ENCODE measurements around the gene SLC16A4. TPM values are rescaled to one million over a fixed set of nuclear protein-coding genes. Genes with fewer than 3 reads are reported as not detected.

Gene SLC16A4
- total RNA-seq, 1 donor, result 241 TPM

DNA sequence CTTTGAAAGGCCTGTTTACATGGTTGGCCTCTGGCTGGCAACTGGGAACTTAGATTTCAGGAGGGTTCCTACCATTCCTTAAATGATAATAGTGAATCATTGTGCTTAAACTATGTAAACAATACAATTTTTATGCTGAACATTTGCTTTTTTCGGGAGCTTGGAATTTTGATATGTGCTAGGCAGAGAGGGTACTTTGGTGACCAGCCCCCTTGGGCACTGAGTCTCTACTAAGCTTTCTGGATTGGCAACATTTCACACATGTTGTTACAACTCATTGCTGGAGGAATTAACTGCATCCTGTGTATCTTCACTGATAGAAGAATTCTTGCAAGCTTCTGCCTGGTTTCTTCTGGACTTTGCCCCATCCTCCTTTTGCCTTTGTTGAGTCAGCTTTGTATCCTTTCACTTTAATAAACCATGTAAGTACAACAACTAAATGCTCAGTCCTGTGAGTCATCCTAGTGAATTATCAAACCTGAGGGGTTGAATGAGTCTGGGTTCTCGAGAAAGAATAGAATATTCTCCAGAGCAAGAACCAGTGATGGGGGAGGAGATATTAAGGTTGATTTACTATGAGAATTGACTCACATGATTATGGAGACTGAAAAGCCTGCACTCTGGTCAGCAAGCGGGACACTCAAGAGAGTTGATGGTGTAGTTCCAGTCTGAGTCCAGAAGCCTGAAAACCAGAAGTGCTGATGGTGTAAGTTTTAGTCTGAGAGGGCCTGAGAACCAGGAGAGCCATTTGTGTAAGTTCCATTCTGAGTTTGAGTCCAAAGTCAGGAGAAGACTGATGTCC lies 3.1 kb upstream of the SLC16A4 start:
- TF ChIP-seq, protein P1, sequence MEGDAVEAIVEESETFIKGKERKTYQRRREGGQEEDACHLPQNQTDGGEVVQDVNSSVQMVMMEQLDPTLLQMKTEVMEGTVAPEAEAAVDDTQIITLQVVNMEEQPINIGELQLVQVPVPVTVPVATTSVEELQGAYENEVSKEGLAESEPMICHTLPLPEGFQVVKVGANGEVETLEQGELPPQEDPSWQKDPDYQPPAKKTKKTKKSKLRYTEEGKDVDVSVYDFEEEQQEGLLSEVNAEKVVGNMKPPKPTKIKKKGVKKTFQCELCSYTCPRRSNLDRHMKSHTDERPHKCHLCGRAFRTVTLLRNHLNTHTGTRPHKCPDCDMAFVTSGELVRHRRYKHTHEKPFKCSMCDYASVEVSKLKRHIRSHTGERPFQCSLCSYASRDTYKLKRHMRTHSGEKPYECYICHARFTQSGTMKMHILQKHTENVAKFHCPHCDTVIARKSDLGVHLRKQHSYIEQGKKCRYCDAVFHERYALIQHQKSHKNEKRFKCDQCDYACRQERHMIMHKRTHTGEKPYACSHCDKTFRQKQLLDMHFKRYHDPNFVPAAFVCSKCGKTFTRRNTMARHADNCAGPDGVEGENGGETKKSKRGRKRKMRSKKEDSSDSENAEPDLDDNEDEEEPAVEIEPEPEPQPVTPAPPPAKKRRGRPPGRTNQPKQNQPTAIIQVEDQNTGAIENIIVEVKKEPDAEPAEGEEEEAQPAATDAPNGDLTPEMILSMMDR (IDR thresholded peaks at IDR 0.05; ENCODE audit: insufficient read depth, low read depth, low read length), result no peak
- no peak overlapping the region for H3K4me3 ChIP-seq (ENCODE audit: low read depth, low read length)
- DNase-seq (ENCODE audit: low read depth), result peak; percentile 93

GRCh38 chr1:110393286-110393685 lies 2.5 kb upstream of the SLC16A4 start:
- TF ChIP-seq, protein P1 (IDR thresholded peaks at IDR 0.05; ENCODE audit: insufficient read depth, low read depth, low read length), result no peak
- H3K4me3 ChIP-seq (ENCODE audit: low read depth, low read length), result no peak overlapping the region
- DNase-seq (ENCODE audit: low read depth), result peak; percentile 74

DNA sequence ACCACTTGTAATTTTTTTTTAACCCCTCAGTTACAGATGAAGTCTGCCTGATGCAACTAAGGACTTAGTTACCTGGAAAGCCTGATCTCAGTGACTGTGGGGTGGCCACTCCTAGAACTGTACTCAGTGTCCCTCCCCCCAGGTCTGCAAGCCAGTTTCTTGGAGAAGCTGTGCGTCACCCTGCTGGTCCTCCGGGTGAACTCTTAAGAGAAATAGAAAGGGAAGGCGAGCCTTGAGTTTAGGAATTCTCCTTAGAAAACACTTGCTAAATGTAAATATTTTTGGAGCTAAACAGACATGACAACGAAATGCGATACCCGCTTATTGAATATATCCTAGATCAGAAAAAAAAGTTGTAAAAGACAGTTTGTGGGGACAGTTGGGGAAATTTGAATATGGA lies 730 bp downstream of the SLC16A4 start:
- peak overlapping the region; percentile 62 for H3K4me3 ChIP-seq (ENCODE audit: low read depth, low read length)
- TF ChIP-seq, protein P1 (IDR thresholded peaks at IDR 0.05; ENCODE audit: insufficient read depth, low read depth, low read length), result peak; percentile 14
- DNase-seq (ENCODE audit: low read depth), result peak; percentile 90

DNA sequence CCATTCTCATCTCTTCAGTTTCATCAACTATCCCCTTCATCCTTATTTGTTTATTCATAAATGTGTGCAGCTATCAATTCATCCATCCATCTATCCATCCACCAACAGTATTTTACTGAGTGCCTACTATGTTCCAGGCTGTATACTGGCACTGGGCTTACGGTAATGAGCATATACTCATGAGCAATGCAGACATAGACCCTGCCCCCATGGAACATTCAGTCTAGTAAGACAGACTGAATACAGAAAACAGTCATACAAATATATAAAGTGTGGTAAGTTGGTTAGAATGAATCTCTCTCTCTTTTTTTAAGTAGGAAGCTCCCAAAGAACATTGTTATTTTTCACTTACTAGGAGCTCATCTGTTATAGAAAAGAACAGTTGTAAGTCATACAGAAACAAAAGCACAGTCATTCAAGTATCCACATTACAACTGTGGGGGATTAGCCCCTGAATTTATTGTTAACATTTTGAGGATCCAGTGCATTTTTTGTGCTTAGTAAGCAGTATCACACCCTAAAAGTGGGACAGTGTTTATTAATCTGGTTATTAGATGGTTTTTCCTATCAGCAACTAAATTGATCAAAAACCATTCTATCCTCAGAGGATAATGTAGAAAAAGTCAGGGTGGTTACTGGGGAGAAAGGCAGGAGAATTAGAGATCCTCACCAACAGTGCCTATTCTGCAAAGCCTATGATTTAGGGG lies 3.6 kb downstream of the SLC16A4 start:
- no peak for DNase-seq (ENCODE audit: low read depth)
- TF ChIP-seq, protein P1 (IDR thresholded peaks at IDR 0.05; ENCODE audit: insufficient read depth, low read depth, low read length), result no peak
- no peak overlapping the region for H3K4me3 ChIP-seq (ENCODE audit: low read depth, low read length)

DNA sequence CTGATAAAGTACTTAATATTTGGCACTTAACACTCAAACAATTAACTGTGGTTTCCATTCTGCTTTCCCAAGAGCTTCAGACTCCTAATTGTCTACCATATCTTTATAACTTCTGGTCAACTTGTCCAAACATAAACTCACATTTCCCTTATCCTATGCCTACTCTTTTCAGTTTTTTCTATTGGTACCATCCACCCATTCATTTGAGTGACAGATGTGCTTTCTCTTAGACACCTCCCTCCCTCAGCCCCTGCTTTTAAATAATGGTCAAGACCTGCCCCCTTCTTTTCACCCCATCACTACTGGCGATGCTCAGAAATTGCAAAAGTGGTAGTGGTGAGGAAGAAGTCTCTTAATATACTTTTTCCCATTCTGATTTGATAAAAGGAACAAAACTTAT lies 5.5 kb downstream of the SLC16A4 start:
- no peak for DNase-seq (ENCODE audit: low read depth)
- TF ChIP-seq, protein P1 (IDR thresholded peaks at IDR 0.05; ENCODE audit: insufficient read depth, low read depth, low read length), result no peak
- no peak overlapping the region for H3K4me3 ChIP-seq (ENCODE audit: low read depth, low read length)

- DNase-seq (ENCODE audit: low read depth), result no peak
- TF ChIP-seq, protein P1 (IDR thresholded peaks at IDR 0.05; ENCODE audit: insufficient read depth, low read depth, low read length), result no peak
- H3K4me3 ChIP-seq (ENCODE audit: low read depth, low read length), result no peak overlapping the region
Observed at GRCh38 chr1:110384581-110385321, 6.1 kb downstream of the SLC16A4 start.

Measured in fibroblast of villous mesenchyme (primary cell).